ENCODE measurements around the gene XRCC3.

XRCC3 gene

GRCh38 chr14:103721334-103722120 is 6.3 kb upstream of the XRCC3 start:
- CTCF ChIA-PET, result interaction anchor here (0.7 kb wide), 1 partner anchor 126 kb away, joined by 3 read pairs; no protein-coding TSS in a partner anchor
- peak overlapping the region; percentile 8; the same call in 1 of the 2 replicates for H3K27ac ChIP-seq (ENCODE audit: extremely low read depth, low read depth, low read length)
- POLR2A ChIA-PET, result interaction anchor here (0.7 kb wide), 1 partner anchor 13 kb away, joined by 6 read pairs; no protein-coding TSS in a partner anchor
- H3K4me3 ChIP-seq (ENCODE audit: low read depth, low read length), result no peak overlapping the region
- H3K4me1 ChIP-seq (ENCODE audit: control insufficient read depth, insufficient read depth, low read length), result peaks cover 8% of the 10 kb centered on the region
- peaks cover 3 to 16% of the 10 kb centered on the region in 2 experiments; a peak in 2 of 3 replicates for H3K36me3 ChIP-seq (ENCODE audit: control insufficient read depth in 2 of 2, insufficient read depth in 1 of 2, low read length in 2 of 2)
- H3K9me3 ChIP-seq (ENCODE audit: control insufficient read depth, insufficient read depth, low read depth, low read length), result no peaks in the 10 kb centered on the region
- TF ChIP-seq ZNF132 (tag by site-specific recombination; IDR thresholded peaks at IDR 0.05; ENCODE audit: borderline replicate concordance) (no peak), ZNF146 (tag by site-specific recombination; IDR thresholded peaks at IDR 0.05) (no peak), HOXD13 (CRISPR knock-in tag; IDR thresholded peaks at IDR 0.05; ENCODE audit: borderline replicate concordance) (no peak), ZNF366 (tag by site-specific recombination; conservative IDR thresholded peaks at IDR 0.05) (no peak), ZNF629 (tag by site-specific recombination; IDR thresholded peaks at IDR 0.05) (peak; percentile 41; the same call in 1 of the 2 replicates), ZNF239 (tag by site-specific recombination; IDR thresholded peaks at IDR 0.05) (no peak), ZNF394 (tag by site-specific recombination; IDR thresholded peaks at IDR 0.05; ENCODE audit: borderline replicate concordance) (no peak), ZFHX2 (tag by site-specific recombination; conservative IDR thresholded peaks at IDR 0.05) (peak; percentile 78), ZNF2 (tag by site-specific recombination; IDR thresholded peaks at IDR 0.05) (no peak), ZIC2 (tag by site-specific recombination; IDR thresholded peaks at IDR 0.05) (peak; percentile 47; the same call in 1 of the 2 replicates), GLI2 (tag by site-specific recombination; IDR thresholded peaks at IDR 0.05; ENCODE audit: borderline replicate concordance, low read depth) (no peak), PRDM1 (tag by site-specific recombination; IDR thresholded peaks at IDR 0.05) (peak; percentile 30; the same call in 1 of the 2 replicates), ZNF48 (tag by site-specific recombination; IDR thresholded peaks at IDR 0.05) (no peak), BCL6B (tag by site-specific recombination; IDR thresholded peaks at IDR 0.05) (no peak), HIC1 (tag by site-specific recombination; IDR thresholded peaks at IDR 0.05) (no peak), PBX3 (CRISPR knock-in tag; IDR thresholded peaks at IDR 0.05) (no peak), ZNF423 (tag by site-specific recombination; IDR thresholded peaks at IDR 0.05) (no peak), ZNF274 (IDR thresholded peaks at IDR 0.05; ENCODE audit: low read length) (no peak), ZNF274 (tag by site-specific recombination; IDR thresholded peaks at IDR 0.05; ENCODE audit: borderline replicate concordance) (no peak), ZNF701 (tag by site-specific recombination; IDR thresholded peaks at IDR 0.05) (no peak), AEBP2 (tag by site-specific recombination; IDR thresholded peaks at IDR 0.05; ENCODE audit: borderline replicate concordance) (no peak), ZNF169 (tag by site-specific recombination; IDR thresholded peaks at IDR 0.05) (no peak)
- TF ChIP-seq, protein P1, sequence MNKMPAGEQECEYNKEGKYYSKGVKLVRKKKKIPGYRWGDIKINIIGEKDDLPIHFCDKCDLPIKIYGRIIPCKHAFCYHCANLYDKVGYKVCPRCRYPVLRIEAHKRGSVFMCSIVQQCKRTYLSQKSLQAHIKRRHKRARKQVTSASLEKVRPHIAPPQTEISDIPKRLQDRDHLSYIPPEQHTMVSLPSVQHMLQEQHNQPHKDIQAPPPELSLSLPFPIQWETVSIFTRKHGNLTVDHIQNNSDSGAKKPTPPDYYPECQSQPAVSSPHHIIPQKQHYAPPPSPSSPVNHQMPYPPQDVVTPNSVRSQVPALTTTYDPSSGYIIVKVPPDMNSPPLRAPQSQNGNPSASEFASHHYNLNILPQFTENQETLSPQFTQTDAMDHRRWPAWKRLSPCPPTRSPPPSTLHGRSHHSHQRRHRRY (tag by site-specific recombination; IDR thresholded peaks at IDR 0.05), result no peak
- TF ChIP-seq, protein P2, sequence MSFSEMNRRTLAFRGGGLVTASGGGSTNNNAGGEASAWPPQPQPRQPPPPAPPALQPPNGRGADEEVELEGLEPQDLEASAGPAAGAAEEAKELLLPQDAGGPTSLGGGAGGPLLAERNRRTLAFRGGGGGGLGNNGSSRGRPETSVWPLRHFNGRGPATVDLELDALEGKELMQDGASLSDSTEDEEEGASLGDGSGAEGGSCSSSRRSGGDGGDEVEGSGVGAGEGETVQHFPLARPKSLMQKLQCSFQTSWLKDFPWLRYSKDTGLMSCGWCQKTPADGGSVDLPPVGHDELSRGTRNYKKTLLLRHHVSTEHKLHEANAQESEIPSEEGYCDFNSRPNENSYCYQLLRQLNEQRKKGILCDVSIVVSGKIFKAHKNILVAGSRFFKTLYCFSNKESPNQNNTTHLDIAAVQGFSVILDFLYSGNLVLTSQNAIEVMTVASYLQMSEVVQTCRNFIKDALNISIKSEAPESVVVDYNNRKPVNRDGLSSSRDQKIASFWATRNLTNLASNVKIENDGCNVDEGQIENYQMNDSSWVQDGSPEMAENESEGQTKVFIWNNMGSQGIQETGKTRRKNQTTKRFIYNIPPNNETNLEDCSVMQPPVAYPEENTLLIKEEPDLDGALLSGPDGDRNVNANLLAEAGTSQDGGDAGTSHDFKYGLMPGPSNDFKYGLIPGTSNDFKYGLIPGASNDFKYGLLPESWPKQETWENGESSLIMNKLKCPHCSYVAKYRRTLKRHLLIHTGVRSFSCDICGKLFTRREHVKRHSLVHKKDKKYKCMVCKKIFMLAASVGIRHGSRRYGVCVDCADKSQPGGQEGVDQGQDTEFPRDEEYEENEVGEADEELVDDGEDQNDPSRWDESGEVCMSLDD (tag by site-specific recombination; IDR thresholded peaks at IDR 0.05), result no peak
- TF ChIP-seq, protein P3, sequence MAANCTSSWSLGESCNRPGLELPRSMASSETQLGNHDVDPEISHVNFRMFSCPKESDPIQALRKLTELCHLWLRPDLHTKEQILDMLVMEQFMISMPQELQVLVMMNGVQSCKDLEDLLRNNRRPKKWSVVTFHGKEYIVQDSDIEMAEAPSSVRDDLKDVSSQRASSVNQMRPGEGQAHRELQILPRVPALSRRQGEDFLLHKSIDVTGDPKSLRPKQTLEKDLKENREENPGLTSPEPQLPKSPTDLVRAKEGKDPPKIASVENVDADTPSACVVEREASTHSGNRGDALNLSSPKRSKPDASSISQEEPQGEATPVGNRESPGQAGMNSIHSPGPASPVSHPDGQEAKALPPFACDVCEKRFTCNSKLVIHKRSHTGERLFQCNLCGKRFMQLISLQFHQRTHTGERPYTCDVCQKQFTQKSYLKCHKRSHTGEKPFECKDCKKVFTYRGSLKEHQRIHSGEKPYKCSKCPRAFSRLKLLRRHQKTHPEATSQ (tag by site-specific recombination; IDR thresholded peaks at IDR 0.05), result no peak

Data from HEK293 (cell line).